ENCODE data around the gene GPR31.
"Not testable (repeated sequence)": the region's sequence is repeated elsewhere in the genome, so short reads cannot be mapped to it uniquely, and the experiment has no call there.

DNA sequence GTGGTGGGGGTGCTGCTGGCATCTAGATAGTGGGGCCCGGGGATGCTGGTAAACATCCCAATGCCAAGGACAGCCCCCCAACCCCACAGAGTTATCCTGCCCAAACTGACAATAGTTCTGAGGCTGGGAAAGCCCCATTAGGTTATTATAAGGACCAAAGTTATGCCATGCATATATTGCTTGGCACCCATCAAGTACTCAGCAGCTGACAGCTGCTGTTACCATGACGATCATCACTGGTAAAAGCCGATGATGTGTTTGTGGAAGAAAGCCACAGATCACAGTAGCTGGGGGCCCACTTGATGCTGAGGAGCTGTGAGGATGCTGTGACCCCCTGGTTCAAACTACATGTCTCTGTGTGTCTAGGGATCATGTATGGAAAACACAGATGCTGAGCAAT is 27.3 kb upstream of the GPR31 start:
- TF ChIP-seq, protein P1, sequence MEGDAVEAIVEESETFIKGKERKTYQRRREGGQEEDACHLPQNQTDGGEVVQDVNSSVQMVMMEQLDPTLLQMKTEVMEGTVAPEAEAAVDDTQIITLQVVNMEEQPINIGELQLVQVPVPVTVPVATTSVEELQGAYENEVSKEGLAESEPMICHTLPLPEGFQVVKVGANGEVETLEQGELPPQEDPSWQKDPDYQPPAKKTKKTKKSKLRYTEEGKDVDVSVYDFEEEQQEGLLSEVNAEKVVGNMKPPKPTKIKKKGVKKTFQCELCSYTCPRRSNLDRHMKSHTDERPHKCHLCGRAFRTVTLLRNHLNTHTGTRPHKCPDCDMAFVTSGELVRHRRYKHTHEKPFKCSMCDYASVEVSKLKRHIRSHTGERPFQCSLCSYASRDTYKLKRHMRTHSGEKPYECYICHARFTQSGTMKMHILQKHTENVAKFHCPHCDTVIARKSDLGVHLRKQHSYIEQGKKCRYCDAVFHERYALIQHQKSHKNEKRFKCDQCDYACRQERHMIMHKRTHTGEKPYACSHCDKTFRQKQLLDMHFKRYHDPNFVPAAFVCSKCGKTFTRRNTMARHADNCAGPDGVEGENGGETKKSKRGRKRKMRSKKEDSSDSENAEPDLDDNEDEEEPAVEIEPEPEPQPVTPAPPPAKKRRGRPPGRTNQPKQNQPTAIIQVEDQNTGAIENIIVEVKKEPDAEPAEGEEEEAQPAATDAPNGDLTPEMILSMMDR (IDR thresholded peaks at IDR 0.05; ENCODE audit: poor library complexity, severe bottlenecking), result not testable (repeated sequence)
- TF ChIP-seq REST (IDR thresholded peaks at IDR 0.05; ENCODE audit: borderline replicate concordance); SMC3 (conservative IDR thresholded peaks at IDR 0.05; ENCODE audit: poor library complexity); POLR2AphosphoS5 (IDR thresholded peaks at IDR 0.05); EP300 (conservative IDR thresholded peaks at IDR 0.05; ENCODE audit: poor library complexity, severe bottlenecking); EZH2 (IDR thresholded peaks at IDR 0.05; ENCODE audit: borderline replicate concordance, insufficient read depth, low read length, poor library complexity, severe bottlenecking); MXI1 (conservative IDR thresholded peaks at IDR 0.05; ENCODE audit: poor library complexity, severe bottlenecking); RAD21 (conservative IDR thresholded peaks at IDR 0.05): not testable (repeated sequence)
